DMS53 treated with DMSO at 0.1 percent for 48 hours (cell line): ENCODE data around the gene ARPC5L.
A peak's percentile ranks its signal among the peaks of the same experiment; 100 is the strongest.
"Not testable (repeated sequence)": the region's sequence is repeated elsewhere in the genome, so short reads cannot be mapped to it uniquely, and the experiment has no call there.

ENCODE experiments used
- DNase-seq: peaks from one replicate; lab custom pipeline; 2025; ENCODE audit not compliant: unreplicated experiment; lab: John Stamatoyannopoulos, UW

Gene ARPC5L

GRCh38 chr9:124840300-124840833 lies 21.6 kb upstream of the ARPC5L start:
- no peak for DNase-seq

- DNase-seq = no peak
These were observed 20.7 kb upstream of the ARPC5L start for GRCh38 chr9:124841075-124841821.

GRCh38 chr9:124843456-124844034 lies 18.4 kb upstream of the ARPC5L start:
- no peak for DNase-seq

- no peak for DNase-seq
These were observed 17.6 kb upstream of the ARPC5L start for GRCh38 chr9:124844291-124844690.

GRCh38 chr9:124846467-124846866 lies 15.5 kb upstream of the ARPC5L start:
- DNase-seq = not testable (repeated sequence)

GRCh38 chr9:124846969-124847368 lies 15.0 kb upstream of the ARPC5L start:
- DNase-seq = no peak

- DNase-seq = no peak
These were observed 12.1 kb upstream of the ARPC5L start for GRCh38 chr9:124849801-124850200.

GRCh38 chr9:124852121-124852828 lies 9.7 kb upstream of the ARPC5L start:
- DNase-seq = no peak

- DNase-seq = peak; percentile 75
These were observed 8.9 kb upstream of the ARPC5L start, which contains the start of gene WDR38 for GRCh38 chr9:124852829-124853531. Gene WDR38 (plus strand): TSS chr9:124853460. CDS start chr9:124853532, 72 bp downstream.

- DNase-seq = no peak
These were observed 8.3 kb upstream of the ARPC5L start for GRCh38 chr9:124853605-124854143.

- DNase-seq = no peak
These were observed 7.8 kb upstream of the ARPC5L start for GRCh38 chr9:124854161-124854560.

GRCh38 chr9:124854822-124855221 lies 7.1 kb upstream of the ARPC5L start:
- DNase-seq = no peak

- DNase-seq = no peak
These were observed 6.4 kb upstream of the ARPC5L start for GRCh38 chr9:124855566-124855943.

- peak; percentile 49 for DNase-seq
These were observed 5.8 kb upstream of the ARPC5L start for GRCh38 chr9:124855944-124856765.

- DNase-seq = no peak
These were observed 4.3 kb upstream of the ARPC5L start for GRCh38 chr9:124857533-124858162.

- no peak for DNase-seq
These were observed 3.4 kb upstream of the ARPC5L start for GRCh38 chr9:124858330-124859046.

GRCh38 chr9:124859803-124860581 lies 1.9 kb upstream of the ARPC5L start:
- DNase-seq = no peak
